VCaP (cell line): ENCODE measurements around the gene PFDN5.

Experiments
- H3K27ac ChIP-seq: fragments of 450-650 bp; 2 replicates; pipeline ENCODE4 v1.5.1; 2017
- TF ChIP-seq, protein P1 (sequence below): fragments of 450-650 bp; conservative IDR thresholded peaks from 2 replicates; pipeline ENCODE4 v1.5.1; 2017; ENCODE audit warnings: mild to moderate bottlenecking, moderate library complexity

The PFDN5 gene

DNA sequence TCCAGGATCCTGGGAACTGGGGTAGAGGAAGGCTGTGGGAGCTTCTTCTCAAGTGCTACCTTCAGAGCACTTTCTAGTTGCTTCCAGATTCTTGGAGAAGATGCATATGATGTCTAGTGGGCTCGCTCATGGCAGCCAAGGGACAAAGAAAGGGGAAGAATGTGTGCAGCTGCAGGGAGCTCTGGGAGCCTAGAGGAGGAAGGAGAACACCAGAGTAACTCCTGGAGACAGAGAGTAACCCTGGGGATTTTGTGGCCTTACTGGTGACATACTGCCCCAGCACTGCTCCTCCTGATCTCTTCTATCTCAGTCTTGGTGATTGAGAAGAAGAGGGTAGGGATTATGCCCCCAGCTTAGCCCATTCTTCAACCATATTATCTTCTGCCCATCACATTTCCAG lies 51.1 kb downstream of the PFDN5 start:
- TF ChIP-seq, protein P1, sequence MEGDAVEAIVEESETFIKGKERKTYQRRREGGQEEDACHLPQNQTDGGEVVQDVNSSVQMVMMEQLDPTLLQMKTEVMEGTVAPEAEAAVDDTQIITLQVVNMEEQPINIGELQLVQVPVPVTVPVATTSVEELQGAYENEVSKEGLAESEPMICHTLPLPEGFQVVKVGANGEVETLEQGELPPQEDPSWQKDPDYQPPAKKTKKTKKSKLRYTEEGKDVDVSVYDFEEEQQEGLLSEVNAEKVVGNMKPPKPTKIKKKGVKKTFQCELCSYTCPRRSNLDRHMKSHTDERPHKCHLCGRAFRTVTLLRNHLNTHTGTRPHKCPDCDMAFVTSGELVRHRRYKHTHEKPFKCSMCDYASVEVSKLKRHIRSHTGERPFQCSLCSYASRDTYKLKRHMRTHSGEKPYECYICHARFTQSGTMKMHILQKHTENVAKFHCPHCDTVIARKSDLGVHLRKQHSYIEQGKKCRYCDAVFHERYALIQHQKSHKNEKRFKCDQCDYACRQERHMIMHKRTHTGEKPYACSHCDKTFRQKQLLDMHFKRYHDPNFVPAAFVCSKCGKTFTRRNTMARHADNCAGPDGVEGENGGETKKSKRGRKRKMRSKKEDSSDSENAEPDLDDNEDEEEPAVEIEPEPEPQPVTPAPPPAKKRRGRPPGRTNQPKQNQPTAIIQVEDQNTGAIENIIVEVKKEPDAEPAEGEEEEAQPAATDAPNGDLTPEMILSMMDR, result no peak
- no peak overlapping the region for H3K27ac ChIP-seq

DNA sequence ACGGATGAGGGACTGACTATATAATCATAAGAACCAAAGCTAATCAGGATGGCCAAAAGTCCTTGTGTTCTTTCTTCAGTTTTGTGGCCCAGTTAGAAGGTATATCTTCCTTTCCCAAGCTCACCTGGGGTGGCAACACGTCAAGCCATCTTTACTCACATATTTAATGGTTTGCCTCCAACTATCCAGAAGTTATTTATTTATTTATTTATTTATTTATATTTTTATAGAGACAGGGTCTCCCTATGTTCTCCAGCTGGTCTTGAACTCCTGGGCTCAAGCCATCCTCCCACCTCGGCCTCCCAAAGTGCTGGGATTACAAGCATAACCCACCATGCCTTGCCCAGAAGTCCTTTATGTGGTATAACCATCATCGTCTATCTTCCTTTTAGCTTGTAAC lies 52.6 kb downstream of the PFDN5 start:
- TF ChIP-seq, protein P1, result no peak
- no peak overlapping the region for H3K27ac ChIP-seq
